Medulla oblongata (tissue), 1 donor: Measurements from ENCODE around the gene POLD1.
A peak's percentile ranks its signal among the peaks of the same experiment; 100 is the strongest.

Experiments
- DNase-seq: peaks from one replicate; pipeline ENCODE4 v3.0.0-alpha.2; 2015; ENCODE audit errors: extremely low spot score

Gene POLD1

GRCh38 chr19:50418176-50419021 lies 34.3 kb downstream of the POLD1 start, which contains the start of gene SPIB:
SPIB (plus strand) TSS chr19:50418938; CDS start chr19:50418963, 25 bp downstream.
- no peak for DNase-seq

GRCh38 chr19:50419022-50419579 lies 35.0 kb downstream of the POLD1 start:
- DNase-seq, result no peak

- no peak for DNase-seq
Measured at GRCh38 chr19:50419580-50420035, 35.5 kb downstream of the POLD1 start.

- no peak for DNase-seq
Measured at GRCh38 chr19:50420127-50420526, 36.0 kb downstream of the POLD1 start.

GRCh38 chr19:50420808-50421207 lies 36.7 kb downstream of the POLD1 start:
- no peak for DNase-seq

- DNase-seq, result no peak
Measured at GRCh38 chr19:50422397-50423278, 38.5 kb downstream of the POLD1 start.

GRCh38 chr19:50423279-50424113 lies 39.3 kb downstream of the POLD1 start:
- DNase-seq, result no peak

GRCh38 chr19:50425581-50425980 lies 41.4 kb downstream of the POLD1 start:
- no peak for DNase-seq

GRCh38 chr19:50427318-50427925 lies 43.3 kb downstream of the POLD1 start:
- no peak for DNase-seq

- DNase-seq, result peak; percentile 80
Measured at GRCh38 chr19:50427997-50428425, 43.9 kb downstream of the POLD1 start.

GRCh38 chr19:50428772-50429463 lies 44.8 kb downstream of the POLD1 start:
- DNase-seq, result no peak

GRCh38 chr19:50430888-50431342 lies 46.8 kb downstream of the POLD1 start:
- DNase-seq, result no peak

- DNase-seq, result peak; percentile 87
Measured at GRCh38 chr19:50431343-50432220, 47.4 kb downstream of the POLD1 start.

- DNase-seq, result no peak
Measured at GRCh38 chr19:50432221-50433028, 48.3 kb downstream of the POLD1 start, which contains the start of gene MYBPC2. MYBPC2 (plus strand) TSS chr19:50432892; CDS start chr19:50432954, 62 bp downstream.

- no peak for DNase-seq
Measured at GRCh38 chr19:50433201-50434180, 49.3 kb downstream of the POLD1 start.

- no peak for DNase-seq
Measured at GRCh38 chr19:50434525-50434924, 50.4 kb downstream of the POLD1 start.

GRCh38 chr19:50435221-50435620 lies 51.1 kb downstream of the POLD1 start:
- DNase-seq, result no peak
